HPDE6-E6E7 (cell line): ENCODE results near the gene CAMK4.

Experiments used
- DNase-seq: peaks from one replicate; pipeline ENCODE4 v3.0.0; 2011; ENCODE audit warnings: missing footprints; ENCODE audit errors: extremely low spot score

The CAMK4 gene

DNA sequence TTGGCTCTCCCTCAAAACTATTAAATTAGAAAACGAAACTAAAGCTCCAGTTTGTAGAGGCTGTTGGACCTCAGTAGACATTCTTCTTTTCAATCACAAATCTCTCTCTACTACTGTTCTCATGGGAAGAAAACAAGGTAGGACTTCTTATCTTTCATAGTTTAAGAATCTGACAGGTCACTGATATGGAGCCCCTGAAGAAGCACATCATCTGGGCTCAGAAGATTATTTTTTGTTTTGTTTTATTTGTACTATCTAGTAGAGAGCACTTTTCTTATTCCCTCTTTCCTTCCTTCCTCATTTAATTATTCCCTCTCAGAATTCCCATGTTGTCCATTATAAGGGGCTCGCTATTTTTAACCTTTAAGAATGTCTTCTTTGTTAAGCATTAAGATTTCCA is 261.9 kb downstream of the CAMK4 start:
- no peak for DNase-seq

GRCh38 chr5:111486926-111487325 is 262.7 kb downstream of the CAMK4 start:
- DNase-seq = no peak

DNA sequence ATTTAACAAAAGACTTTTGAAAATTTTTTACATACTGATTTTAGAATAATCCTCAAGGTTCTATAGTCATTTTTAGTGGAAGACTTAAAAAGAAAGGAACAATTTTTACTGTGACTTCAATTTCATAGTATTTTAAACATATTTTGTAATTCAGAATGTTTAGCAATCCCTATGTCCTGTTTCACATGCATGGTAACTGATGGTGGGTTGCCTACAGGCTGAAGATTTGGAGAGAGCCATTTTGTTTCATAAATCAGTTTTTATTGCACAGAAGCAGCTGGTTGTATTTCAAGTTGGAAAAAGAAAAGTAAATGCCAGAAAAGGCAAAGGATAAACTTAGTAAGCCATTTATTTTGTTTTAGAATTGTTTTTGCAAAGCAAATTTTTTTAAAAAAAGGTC is 264.2 kb downstream of the CAMK4 start:
- DNase-seq = no peak

DNA sequence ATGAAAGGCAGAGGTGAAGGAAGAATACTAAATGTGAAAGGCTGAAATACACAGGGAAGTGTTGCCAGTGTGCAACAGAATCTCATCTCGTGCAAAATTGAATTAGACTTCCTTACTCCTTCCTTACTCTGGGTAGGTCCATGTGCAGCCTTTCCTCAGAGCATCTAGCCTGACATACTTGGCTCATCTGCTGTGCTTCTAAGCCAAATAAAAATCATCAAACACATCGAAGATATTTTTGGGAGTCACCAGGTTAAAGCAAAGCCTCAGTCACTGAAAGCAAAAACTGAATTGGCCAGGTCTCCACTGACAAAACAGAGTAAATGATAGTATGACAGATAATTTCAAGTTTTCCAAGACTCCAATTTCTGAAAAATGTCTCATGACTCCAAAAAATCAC is 268.8 kb downstream of the CAMK4 start:
- no peak for DNase-seq

DNA sequence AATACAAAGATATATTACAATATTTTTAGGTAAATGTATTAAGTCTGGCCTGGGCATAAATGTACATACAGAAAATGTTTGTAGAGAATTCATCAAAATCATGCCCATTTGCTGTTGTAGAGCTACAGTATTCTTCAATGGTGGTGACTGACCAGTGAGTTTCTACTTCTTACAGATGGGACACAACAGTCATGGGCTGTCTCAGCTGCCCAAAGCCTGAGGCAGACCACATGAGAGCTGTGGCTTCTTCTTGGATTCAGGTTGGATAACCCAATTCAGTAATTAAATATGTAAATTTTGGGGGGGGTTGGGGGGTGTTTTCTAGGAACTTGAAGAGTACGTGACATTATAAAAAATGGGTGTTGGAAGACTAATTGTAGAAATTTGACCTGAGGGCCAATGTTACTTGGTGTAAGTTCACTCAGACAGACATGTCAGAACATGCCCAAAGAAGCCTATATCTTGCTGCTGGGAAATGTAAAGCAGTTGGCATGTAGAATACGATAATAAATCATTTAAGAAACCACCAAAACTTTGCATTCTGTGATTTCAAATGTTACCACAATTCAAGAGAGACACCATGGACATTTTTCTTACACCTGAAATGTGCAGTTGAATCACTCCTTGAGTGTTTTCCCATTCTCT is 270.3 kb downstream of the CAMK4 start:
- DNase-seq = peak; percentile 39

GRCh38 chr5:111495159-111495558 is 271.0 kb downstream of the CAMK4 start:
- DNase-seq = no peak

- no peak for DNase-seq
Observed at GRCh38 chr5:111498346-111498745, 274.2 kb downstream of the CAMK4 start.

GRCh38 chr5:111502956-111503355 is 278.8 kb downstream of the CAMK4 start:
- DNase-seq = no peak

DNA sequence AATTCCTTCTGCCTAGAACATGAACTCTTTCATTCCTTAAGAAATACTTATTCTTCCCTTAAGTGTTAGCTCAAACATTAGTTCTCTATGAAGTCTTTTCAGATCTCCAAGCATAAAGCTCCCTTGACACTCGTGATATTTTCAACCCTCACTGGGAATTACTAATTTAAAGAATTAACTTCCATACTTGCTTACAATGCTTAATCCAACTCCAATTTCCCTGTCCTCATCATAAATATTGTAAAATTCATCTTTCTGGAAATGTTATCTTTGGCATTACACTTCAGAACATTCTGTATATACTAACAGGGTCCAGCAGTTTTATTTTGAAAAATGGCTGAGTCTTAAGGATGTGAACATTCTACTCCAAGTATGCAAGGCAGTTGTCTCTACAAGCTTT is 280.9 kb downstream of the CAMK4 start:
- DNase-seq = no peak

GRCh38 chr5:111507276-111507675 is 283.1 kb downstream of the CAMK4 start:
- DNase-seq = no peak

- DNase-seq = no peak
Observed at GRCh38 chr5:111509119-111509518, 284.9 kb downstream of the CAMK4 start.

- DNase-seq = no peak
Observed at GRCh38 chr5:111511174-111511830, 287.1 kb downstream of the CAMK4 start.

- no peak for DNase-seq
Observed at GRCh38 chr5:111511831-111512374, 287.7 kb downstream of the CAMK4 start.

GRCh38 chr5:111512375-111513130 is 288.4 kb downstream of the CAMK4 start, which contains the start of gene STARD4:
Gene STARD4 (minus strand): TSS chr5:111512535. CDS start chr5:111507433, 5,102 bp downstream.
- peak; percentile 90 for DNase-seq

DNA sequence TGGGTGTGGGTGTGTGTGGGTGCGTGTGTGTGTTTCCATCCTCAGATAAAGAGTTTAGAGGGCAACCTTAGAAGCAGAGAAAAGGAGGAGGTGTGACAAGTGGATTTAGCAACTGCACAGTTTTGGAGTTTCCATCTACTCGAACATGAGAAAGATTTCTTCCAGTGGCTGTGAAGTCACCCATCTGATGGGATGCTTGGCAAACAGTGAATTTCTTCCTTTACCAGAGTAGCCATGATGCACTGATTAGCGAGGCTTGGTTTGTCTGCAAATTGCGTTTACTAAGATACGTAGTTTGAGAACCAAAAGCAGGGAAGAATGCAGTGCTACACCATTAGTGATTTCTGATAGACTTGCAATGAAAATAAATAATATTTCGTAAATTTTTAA is 288.9 kb downstream of the CAMK4 start:
- no peak for DNase-seq

DNA sequence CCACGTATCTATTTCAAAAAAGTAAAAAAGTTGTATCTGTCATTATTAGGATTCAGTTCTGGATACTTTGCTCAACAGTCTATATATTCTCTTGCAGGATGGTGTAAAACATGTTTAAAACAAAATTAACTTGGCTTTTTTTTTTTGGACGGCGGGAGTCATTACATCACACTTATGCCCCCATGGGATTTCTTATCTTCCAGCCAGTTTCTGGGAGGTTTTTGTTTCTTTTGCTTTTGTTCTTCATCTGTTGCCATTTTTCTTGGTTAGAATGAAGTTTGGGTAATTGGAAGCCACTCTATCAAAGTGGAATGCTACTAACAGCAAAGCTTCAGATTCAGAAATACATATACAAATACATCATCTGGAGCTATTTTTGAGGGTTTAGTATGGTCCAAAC is 289.9 kb downstream of the CAMK4 start:
- DNase-seq = no peak

GRCh38 chr5:111517853-111518501 is 293.8 kb downstream of the CAMK4 start:
- no peak for DNase-seq

- DNase-seq = no peak
Observed at GRCh38 chr5:111518777-111519176, 294.6 kb downstream of the CAMK4 start.

GRCh38 chr5:111520908-111521307 is 296.7 kb downstream of the CAMK4 start:
- no peak for DNase-seq

DNA sequence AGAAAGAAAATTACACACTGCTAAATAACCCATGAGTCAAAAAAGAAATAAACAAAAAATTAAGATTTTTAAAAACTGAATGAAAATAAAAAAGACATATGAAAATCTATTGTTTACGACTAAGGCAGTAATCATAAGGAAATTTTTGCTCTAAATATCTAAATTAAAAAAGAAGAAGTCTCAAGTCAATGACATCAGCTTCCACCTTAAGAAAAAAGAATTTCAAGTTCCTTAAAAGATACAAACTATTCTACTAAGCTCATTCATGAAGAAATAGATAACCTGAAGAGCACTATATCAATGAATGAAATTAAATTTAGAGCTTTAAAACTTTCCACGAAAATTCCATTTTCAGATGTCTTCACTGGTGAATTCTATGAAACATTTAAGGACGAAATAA is 303.9 kb downstream of the CAMK4 start:
- DNase-seq = no peak

DNA sequence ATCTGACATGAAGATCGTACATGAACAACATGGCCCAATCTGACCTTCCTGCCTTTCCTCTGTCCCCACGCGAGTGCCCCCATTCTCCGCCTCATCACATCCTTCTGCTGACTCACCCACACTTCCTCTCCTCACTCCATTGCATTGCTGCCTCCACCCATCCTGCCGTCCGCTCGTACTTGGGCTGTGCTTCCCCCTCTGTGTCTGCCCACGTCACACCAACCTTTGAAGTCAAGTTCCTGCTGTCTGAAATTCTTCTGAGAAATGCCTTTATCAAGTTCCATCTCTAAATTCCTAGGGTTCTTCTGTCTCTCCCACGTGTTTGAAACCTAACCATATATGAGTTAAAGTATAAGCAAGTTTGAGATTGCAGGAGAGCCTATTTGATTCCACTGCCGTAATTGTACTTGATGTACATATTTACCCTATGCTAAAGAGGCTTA is 306.1 kb downstream of the CAMK4 start:
- DNase-seq = peak; percentile 48
